ENCODE measurements around the gene C19orf25.

DNA sequence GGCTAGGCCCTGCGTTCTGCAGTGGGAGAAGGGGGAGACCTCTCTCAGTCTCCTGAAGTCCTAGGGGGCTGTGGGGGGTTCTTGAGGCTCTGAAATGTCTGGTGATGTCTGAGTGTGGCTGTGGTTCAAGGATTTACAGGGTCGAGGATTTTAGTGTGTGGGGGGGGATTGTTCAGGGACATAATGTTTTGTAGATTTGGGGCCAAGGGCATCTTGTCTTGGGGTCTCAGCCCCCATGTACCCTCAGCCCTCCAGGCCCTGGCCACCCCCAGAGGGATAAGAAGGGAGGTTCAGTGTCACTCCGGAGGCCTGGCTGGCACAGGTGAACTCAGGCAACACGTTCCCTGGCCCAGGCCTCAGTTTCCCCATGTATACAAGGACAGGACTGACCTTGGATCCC, 31.5 kb downstream of the C19orf25 start:
- TF ChIP-seq, protein P1, sequence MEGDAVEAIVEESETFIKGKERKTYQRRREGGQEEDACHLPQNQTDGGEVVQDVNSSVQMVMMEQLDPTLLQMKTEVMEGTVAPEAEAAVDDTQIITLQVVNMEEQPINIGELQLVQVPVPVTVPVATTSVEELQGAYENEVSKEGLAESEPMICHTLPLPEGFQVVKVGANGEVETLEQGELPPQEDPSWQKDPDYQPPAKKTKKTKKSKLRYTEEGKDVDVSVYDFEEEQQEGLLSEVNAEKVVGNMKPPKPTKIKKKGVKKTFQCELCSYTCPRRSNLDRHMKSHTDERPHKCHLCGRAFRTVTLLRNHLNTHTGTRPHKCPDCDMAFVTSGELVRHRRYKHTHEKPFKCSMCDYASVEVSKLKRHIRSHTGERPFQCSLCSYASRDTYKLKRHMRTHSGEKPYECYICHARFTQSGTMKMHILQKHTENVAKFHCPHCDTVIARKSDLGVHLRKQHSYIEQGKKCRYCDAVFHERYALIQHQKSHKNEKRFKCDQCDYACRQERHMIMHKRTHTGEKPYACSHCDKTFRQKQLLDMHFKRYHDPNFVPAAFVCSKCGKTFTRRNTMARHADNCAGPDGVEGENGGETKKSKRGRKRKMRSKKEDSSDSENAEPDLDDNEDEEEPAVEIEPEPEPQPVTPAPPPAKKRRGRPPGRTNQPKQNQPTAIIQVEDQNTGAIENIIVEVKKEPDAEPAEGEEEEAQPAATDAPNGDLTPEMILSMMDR (IDR thresholded peaks at IDR 0.05; ENCODE audit: insufficient read depth, low read length): no peak
- TF ChIP-seq POLR2AphosphoS5 (IDR thresholded peaks at IDR 0.05; ENCODE audit: low read depth): no peak
